Measurements from ENCODE around the gene DCTN1. TPM values are rescaled to one million over a fixed set of nuclear protein-coding genes. Genes with fewer than 3 reads are reported as not detected.

The DCTN1 gene
- polyA plus RNA-seq, 1 of the 3 experiments (the other 2 are of a cell fraction) = 91.1 TPM

GRCh38 chr2:74372674-74373073 lies 7.4 kb downstream of the DCTN1 start:
- H3K9me3 ChIP-seq = no peaks in the 10 kb centered on the region
- ChIA-PET CTCF (interaction anchor here (1.9 kb wide), 1 partner anchor 19 kb away, joined by 8 read pairs; no protein-coding TSS in a partner anchor), POLR2A (no interaction called here)
- TF ChIP-seq POLR2AphosphoS5 (IDR thresholded peaks at IDR 0.05; ENCODE audit: low read depth, low read length) = no peak
- no peak for TF ChIP-seq NFIC (IDR thresholded peaks at IDR 0.05; ENCODE audit: borderline replicate concordance)
- no peak for TF ChIP-seq MXI1 (IDR thresholded peaks at IDR 0.05; ENCODE audit: low read depth, low read length)
- no peak for TF ChIP-seq RCOR1 (IDR thresholded peaks at IDR 0.05; ENCODE audit: low read length)
- TF ChIP-seq YY1 (IDR thresholded peaks at IDR 0.05; ENCODE audit: low read depth) = no peak
- TF ChIP-seq USF2 (IDR thresholded peaks at IDR 0.05; ENCODE audit: borderline replicate concordance, low read depth, low read length) = no peak
- 97% methylated on average over 6 of the region's 6 CpGs for WGBS (ENCODE audit: low lambda C conversion rate)
- H3K79me2 ChIP-seq (ENCODE audit: insufficient read depth) = peaks cover 15% of the 10 kb centered on the region; the same call in 1 of the 2 replicates
- H3K4me3 ChIP-seq (ENCODE audit: low read depth in 2 of 2, low read length in 1 of 2) = no peak overlapping the region
- no peak overlapping the region for H2AFZ ChIP-seq (ENCODE audit: low read depth)
- no peaks in the 10 kb centered on the region for H3K9me2 ChIP-seq
- H3K4me2 ChIP-seq = no peak overlapping the region
- H3K9ac ChIP-seq = no peak overlapping the region
- H3K4me1 ChIP-seq (ENCODE audit: control insufficient read depth in 1 of 2, insufficient read depth in 2 of 2, low read depth in 1 of 2, low read length in 1 of 2) = peaks cover 4 to 22% of the 10 kb centered on the region in 2 experiments; a peak in 2 of 4 replicates
- no peak for DNase-seq
- H3K36me3 ChIP-seq (replicated peaks in 1 of 2; ENCODE audit: control insufficient read depth in 1 of 2, insufficient read depth in 2 of 2, low read length in 1 of 2) = peaks cover 10 to 56% of the 10 kb centered on the region in 2 experiments
- H3K27ac ChIP-seq (ENCODE audit: low read depth in 2 of 2, low read length in 1 of 2) = no peak overlapping the region
- no peaks in the 10 kb centered on the region for H3F3A ChIP-seq (replicated peaks; ENCODE audit: insufficient read depth)
- H3K27me3 ChIP-seq (ENCODE audit: insufficient read depth) = no peaks in the 10 kb centered on the region
- H4K20me1 ChIP-seq (ENCODE audit: insufficient read depth) = 0 out of 2 replicates have a peak, but pooled peaks cover 2% of the 10 kb centered on the region

- DNase-seq = no peak
- Histone ChIP-seq H4K20me1 (ENCODE audit: insufficient read depth) (no peaks in the 10 kb centered on the region), H3K27ac (ENCODE audit: low read depth in 2 of 2, low read length in 1 of 2) (no peak overlapping the region), H3K9ac (no peak overlapping the region), H3K4me2 (no peak overlapping the region), H3K27me3 (ENCODE audit: insufficient read depth) (no peaks in the 10 kb centered on the region), H3K79me2 (ENCODE audit: insufficient read depth) (peaks cover 15% of the 10 kb centered on the region; the same call in 1 of the 2 replicates), H3K9me3 (no peaks in the 10 kb centered on the region), H3K9me2 (no peaks in the 10 kb centered on the region), H3K4me3 (ENCODE audit: low read depth in 2 of 2, low read length in 1 of 2) (no peak overlapping the region), H3K4me1 (ENCODE audit: control insufficient read depth in 1 of 2, insufficient read depth in 2 of 2, low read depth in 1 of 2, low read length in 1 of 2) (peaks cover 4 to 22% of the 10 kb centered on the region in 2 experiments; a peak in 2 of 4 replicates), H3K36me3 (replicated peaks in 1 of 2; ENCODE audit: control insufficient read depth in 1 of 2, insufficient read depth in 2 of 2, low read length in 1 of 2) (peaks cover 17 to 56% of the 10 kb centered on the region in 2 experiments), H3F3A (replicated peaks; ENCODE audit: insufficient read depth) (no peaks in the 10 kb centered on the region), H2AFZ (ENCODE audit: low read depth) (no peak overlapping the region)
- WGBS (ENCODE audit: low lambda C conversion rate) = 100% methylated on average over 9 of the region's 9 CpGs
- TF ChIP-seq GABPA (IDR thresholded peaks at IDR 0.05; ENCODE audit: low read depth) (no peak), REST (IDR thresholded peaks at IDR 0.05; ENCODE audit: low read depth, low read length) (no peak), MXI1 (IDR thresholded peaks at IDR 0.05; ENCODE audit: low read depth, low read length) (no peak), ELF1 (IDR thresholded peaks at IDR 0.05) (no peak), GATA2 (CRISPR knock-in tag; IDR thresholded peaks at IDR 0.05) (no peak), SMC3 (IDR thresholded peaks at IDR 0.05; ENCODE audit: low read depth, low read length) (no peak), EP300 (IDR thresholded peaks at IDR 0.05; ENCODE audit: borderline replicate concordance in 1 of 2, low read depth in 1 of 2, low read length in 1 of 2) (no peak), PBX3 (IDR thresholded peaks at IDR 0.05) (no peak), NFIC (IDR thresholded peaks at IDR 0.05; ENCODE audit: borderline replicate concordance) (no peak)
- POLR2A ChIA-PET = no interaction called here
- CTCF ChIA-PET = no interaction called here
These were observed 8.7 kb downstream of the DCTN1 start for GRCh38 chr2:74371421-74371820.
